Activated CD8-positive, alpha-beta memory T cell treated with anti-CD3 and anti-CD28 coated beads, Interleukin-2, amount 50 U/mL, for 48 hours (primary cell): Measurements from ENCODE around the gene EXT2.

Experiments
- DNase-seq: peaks from one replicate; pipeline ENCODE4 v3.0.0-alpha.2; 2020

The EXT2 gene

GRCh38 chr11:44136176-44136945 lies 40.9 kb downstream of the EXT2 start:
- no peak for DNase-seq

- DNase-seq: no peak
Observed at GRCh38 chr11:44137057-44137456, 41.6 kb downstream of the EXT2 start.

GRCh38 chr11:44138286-44138685 lies 42.8 kb downstream of the EXT2 start:
- no peak for DNase-seq

- DNase-seq: no peak
Observed at GRCh38 chr11:44138980-44139379, 43.5 kb downstream of the EXT2 start.

GRCh38 chr11:44139565-44140330 lies 44.3 kb downstream of the EXT2 start:
- DNase-seq: no peak

GRCh38 chr11:44140372-44140771 lies 44.9 kb downstream of the EXT2 start:
- no peak for DNase-seq

GRCh38 chr11:44140805-44141204 lies 45.3 kb downstream of the EXT2 start:
- no peak for DNase-seq

GRCh38 chr11:44143987-44144909 lies 48.8 kb downstream of the EXT2 start:
- DNase-seq: no peak

DNA sequence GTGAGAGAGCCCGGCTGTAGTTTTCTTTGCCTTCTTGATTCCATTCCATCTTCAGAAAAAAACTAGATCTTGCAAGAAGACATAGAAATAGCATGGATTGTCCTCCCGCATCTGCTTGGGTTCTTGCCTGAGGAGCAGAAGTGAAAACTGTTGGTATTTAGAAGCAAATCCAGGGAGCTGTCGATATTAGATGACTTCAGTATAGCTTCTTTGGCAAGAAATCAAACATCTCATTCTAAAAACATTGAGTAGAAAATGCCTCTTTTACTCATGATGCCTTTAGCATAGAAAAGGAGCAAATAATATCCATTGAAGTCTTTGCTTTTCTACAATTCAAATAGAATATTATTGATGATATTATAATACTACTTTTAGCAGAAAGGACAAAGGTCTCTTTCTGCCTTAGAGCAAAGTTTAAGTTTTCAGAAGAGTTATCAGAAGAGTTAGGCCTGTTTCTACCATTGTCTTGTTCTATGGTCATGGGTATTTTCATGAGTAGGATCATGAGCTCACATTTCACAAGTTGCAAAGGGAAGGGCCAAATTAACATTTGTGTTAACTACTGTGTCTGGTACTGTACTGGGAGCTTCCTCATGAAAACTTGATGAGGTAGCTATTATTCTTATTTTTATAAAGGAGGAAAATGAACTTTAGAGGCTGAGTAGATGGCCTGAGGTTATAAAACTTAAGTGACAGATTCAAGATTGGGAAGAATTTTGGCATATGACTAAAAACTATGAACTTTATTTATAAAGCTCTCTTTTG lies 49.7 kb downstream of the EXT2 start:
- no peak for DNase-seq

- no peak for DNase-seq
Observed at GRCh38 chr11:44146931-44147330, 51.5 kb downstream of the EXT2 start.

DNA sequence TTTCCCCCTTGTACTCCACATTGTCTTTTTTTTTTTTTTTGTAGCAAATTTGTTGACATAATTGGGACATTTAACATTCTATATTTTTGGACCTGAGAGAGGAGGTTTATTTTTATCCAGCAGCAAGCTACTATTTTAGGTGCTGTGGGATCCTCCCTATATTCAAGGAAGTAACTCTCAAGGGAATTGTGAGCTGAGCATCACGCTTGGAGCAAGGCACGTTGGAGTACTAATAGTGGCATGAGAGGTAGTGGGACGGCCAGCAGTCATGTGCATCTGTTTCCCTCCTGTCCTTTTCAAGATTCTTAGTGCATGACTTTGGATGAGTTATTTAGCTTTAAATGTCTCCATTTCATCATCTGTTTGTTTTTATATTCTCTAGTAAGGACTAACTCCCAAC lies 52.3 kb downstream of the EXT2 start:
- no peak for DNase-seq

GRCh38 chr11:44149651-44150050 lies 54.2 kb downstream of the EXT2 start:
- DNase-seq: no peak

DNA sequence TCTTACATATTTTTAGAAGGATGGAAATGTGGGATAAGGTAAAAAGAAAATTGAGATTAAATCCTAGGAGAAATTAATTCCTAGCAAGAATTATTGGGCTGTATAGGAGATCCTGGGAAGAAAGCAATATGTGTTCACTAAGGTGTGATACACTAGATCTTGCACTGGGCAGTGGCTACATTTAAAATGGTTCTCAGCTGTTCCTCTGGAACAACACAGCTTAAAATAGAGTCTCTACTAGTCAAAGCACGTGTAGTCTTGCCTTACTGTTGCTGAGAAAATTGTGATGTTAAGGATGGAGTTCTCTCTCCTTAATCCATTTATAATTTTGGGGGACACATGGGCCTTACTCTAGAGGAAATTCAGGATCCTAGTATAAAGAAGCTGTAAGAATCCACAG lies 54.9 kb downstream of the EXT2 start:
- DNase-seq: no peak

- DNase-seq: no peak
Observed at GRCh38 chr11:44157019-44157418, 61.5 kb downstream of the EXT2 start.

GRCh38 chr11:44158384-44158783 lies 62.9 kb downstream of the EXT2 start:
- DNase-seq: no peak

DNA sequence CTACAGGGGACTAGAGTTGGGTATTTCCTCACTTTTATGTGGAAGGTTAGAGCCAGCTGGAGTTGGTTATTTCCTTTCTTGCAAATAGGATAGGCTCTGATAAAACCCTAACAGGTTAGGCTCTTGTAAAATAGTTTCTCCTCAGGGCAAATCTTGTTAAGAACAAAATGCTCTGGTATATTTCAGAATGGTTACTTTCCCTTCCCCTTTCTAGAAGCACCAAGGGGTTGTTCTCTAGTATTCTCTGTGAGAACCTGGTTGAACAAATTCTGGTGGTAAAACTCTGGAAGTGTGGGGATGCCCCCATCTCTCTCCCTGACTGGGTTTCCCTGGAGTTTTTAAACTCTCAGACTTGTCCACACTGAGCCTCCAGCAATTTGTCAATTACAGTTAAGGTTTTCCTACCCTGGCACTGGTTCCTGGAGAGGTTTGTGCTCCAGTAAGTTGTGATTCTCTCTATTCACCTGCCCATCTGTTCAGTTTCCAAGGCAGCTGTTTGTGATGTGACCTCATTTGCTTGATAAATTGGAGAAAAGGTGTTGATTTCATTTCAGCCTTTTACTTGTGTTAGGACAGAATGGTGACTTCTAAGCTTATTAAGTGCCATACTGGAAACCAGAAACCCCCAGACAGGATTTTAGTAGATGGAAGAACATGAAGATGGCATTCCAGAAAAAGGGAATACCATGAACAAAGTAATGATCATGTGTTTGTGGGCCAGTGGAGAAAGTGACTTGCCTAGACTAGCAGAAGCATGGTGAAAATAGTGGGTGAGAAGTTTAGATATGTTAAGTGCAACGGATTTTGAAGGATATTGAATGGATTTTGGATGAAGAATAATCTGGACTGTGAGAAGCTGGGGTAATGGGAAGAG lies 64.6 kb downstream of the EXT2 start:
- no peak for DNase-seq

GRCh38 chr11:44162004-44162403 lies 66.5 kb downstream of the EXT2 start:
- DNase-seq: no peak

DNA sequence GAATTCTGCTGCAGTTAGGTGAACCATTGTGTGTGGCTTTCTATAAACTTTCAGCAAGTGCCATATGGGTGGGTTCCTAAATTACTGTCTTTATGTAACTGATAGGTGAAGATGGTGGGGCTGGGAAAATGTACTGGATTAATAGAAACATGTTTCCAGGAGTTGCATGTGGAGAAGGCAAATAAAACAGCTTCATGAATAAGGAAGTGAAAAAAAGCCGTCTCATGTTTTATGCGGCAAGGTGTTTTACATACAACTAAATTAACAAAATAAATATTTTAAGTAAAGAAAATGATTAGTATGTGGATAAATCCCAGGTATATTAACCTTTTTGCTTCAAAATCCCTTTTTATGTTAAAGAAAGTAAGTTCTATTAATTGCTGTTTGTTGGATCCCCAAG lies 67.2 kb downstream of the EXT2 start:
- DNase-seq: no peak

- DNase-seq: no peak
Observed at GRCh38 chr11:44165432-44165831, 70.0 kb downstream of the EXT2 start.

DNA sequence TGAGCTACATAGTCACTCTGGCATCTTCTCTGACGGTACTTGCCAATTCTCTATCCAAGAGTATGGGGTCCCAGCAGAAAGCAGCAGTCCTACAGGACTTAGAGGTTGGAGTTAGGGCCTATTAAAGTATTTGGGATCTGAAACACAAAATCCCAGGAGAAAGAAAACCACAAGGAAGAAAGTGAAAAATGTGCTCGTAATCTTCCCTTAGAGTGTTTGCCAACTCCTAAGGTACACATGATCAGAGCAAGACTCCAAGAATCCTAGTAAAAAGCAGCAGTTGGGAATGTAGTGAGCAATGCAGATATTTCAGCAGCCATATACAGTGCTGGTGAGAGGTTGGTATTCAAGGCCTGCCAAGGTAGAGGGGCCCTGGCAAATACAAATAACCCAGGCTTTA lies 71.6 kb downstream of the EXT2 start:
- DNase-seq: no peak

GRCh38 chr11:44171518-44171917 lies 76.0 kb downstream of the EXT2 start:
- no peak for DNase-seq

GRCh38 chr11:44172966-44173365 lies 77.5 kb downstream of the EXT2 start:
- DNase-seq: no peak
